ENCODE results near the gene MIP.
"Not testable (repeated sequence)": the region's sequence is repeated elsewhere in the genome, so short reads cannot be mapped to it uniquely, and the experiment has no call there.

Gene MIP

GRCh38 chr12:56450241-56450640 lies 4.2 kb downstream of the MIP start:
- in situ Hi-C loops (cut with HindIII; ENCODE audit: low pct_unique_long_range_greater_than_20kb, low sequenced_read_pairs): no loop called here
- DNase-seq (ENCODE audit: low read depth in 1 of 2, low spot score in 1 of 2): no peak
- TF ChIP-seq JUND (IDR thresholded peaks at IDR 0.05; ENCODE audit: low read depth): no peak

GRCh38 chr12:56449622-56449984 lies 4.9 kb downstream of the MIP start:
- in situ Hi-C loops (cut with HindIII; ENCODE audit: low pct_unique_long_range_greater_than_20kb, low sequenced_read_pairs): no loop called here
- TF ChIP-seq JUND (IDR thresholded peaks at IDR 0.05; ENCODE audit: low read depth): no peak
- no peak for DNase-seq (ENCODE audit: low read depth in 1 of 2, low spot score in 1 of 2)

GRCh38 chr12:56448860-56449621 lies 5.4 kb downstream of the MIP start, which contains the start of gene TIMELESS:
TSS of gene TIMELESS (minus strand) at chr12:56449426. CDS start at chr12:56434170, 15,256 bp downstream.
- DNase-seq (ENCODE audit: low read depth in 1 of 2, low spot score in 1 of 2): peak; percentile 94 to 96
- no peak for TF ChIP-seq JUND (IDR thresholded peaks at IDR 0.05; ENCODE audit: low read depth)
- in situ Hi-C loops (cut with HindIII; ENCODE audit: low pct_unique_long_range_greater_than_20kb, low sequenced_read_pairs): no loop called here

- in situ Hi-C loops (cut with HindIII; ENCODE audit: low pct_unique_long_range_greater_than_20kb, low sequenced_read_pairs): not testable (repeated sequence)
These were observed 11.2 kb downstream of the MIP start for GRCh38 chr12:56443208-56443607.

GRCh38 chr12:56437430-56438176 lies 16.9 kb downstream of the MIP start:
- in situ Hi-C loops (cut with HindIII; ENCODE audit: low pct_unique_long_range_greater_than_20kb, low sequenced_read_pairs): no loop called here
- no peak for DNase-seq (ENCODE audit: low read depth in 1 of 2, low spot score in 1 of 2)

More at GRCh38 chr12:56443208-56443607, 11.2 kb downstream of the MIP start:
- DNase-seq (ENCODE audit: low read depth in 1 of 2, low spot score in 1 of 2): peak in 1 of 2 experiments; percentile 53

GRCh38 chr12:56434828-56435227 lies 19.6 kb downstream of the MIP start:
- in situ Hi-C loops (cut with HindIII; ENCODE audit: low pct_unique_long_range_greater_than_20kb, low sequenced_read_pairs): no loop called here
- DNase-seq (ENCODE audit: low read depth in 1 of 2, low spot score in 1 of 2): no peak

More at GRCh38 chr12:56437430-56438176, 16.9 kb downstream of the MIP start:
- no peak for TF ChIP-seq JUND (IDR thresholded peaks at IDR 0.05; ENCODE audit: low read depth)

GRCh38 chr12:56431850-56432249 lies 22.6 kb downstream of the MIP start:
- no peak for TF ChIP-seq JUND (IDR thresholded peaks at IDR 0.05; ENCODE audit: low read depth)
- in situ Hi-C loops (cut with HindIII; ENCODE audit: low pct_unique_long_range_greater_than_20kb, low sequenced_read_pairs): no loop called here
- no peak for DNase-seq (ENCODE audit: low read depth in 1 of 2, low spot score in 1 of 2)

More at GRCh38 chr12:56434828-56435227, 19.6 kb downstream of the MIP start:
- TF ChIP-seq JUND (IDR thresholded peaks at IDR 0.05; ENCODE audit: low read depth): no peak

- in situ Hi-C loops (cut with HindIII; ENCODE audit: low pct_unique_long_range_greater_than_20kb, low sequenced_read_pairs): no loop called here
- DNase-seq (ENCODE audit: low read depth in 1 of 2, low spot score in 1 of 2): no peak
- TF ChIP-seq JUND (IDR thresholded peaks at IDR 0.05; ENCODE audit: low read depth): no peak
These were observed 23.2 kb downstream of the MIP start for GRCh38 chr12:56431288-56431687.

- in situ Hi-C loops (cut with HindIII; ENCODE audit: low pct_unique_long_range_greater_than_20kb, low sequenced_read_pairs): no loop called here
- TF ChIP-seq JUND (IDR thresholded peaks at IDR 0.05; ENCODE audit: low read depth): no peak
These were observed 28.5 kb downstream of the MIP start for GRCh38 chr12:56425940-56426438.

GRCh38 chr12:56425193-56425592 lies 29.3 kb downstream of the MIP start:
- TF ChIP-seq JUND (IDR thresholded peaks at IDR 0.05; ENCODE audit: low read depth): no peak
- no peak for DNase-seq (ENCODE audit: low read depth in 1 of 2, low spot score in 1 of 2)
- in situ Hi-C loops (cut with HindIII; ENCODE audit: low pct_unique_long_range_greater_than_20kb, low sequenced_read_pairs): no loop called here

More at GRCh38 chr12:56425940-56426438, 28.5 kb downstream of the MIP start:
- DNase-seq (ENCODE audit: low read depth in 1 of 2, low spot score in 1 of 2): no peak

- TF ChIP-seq JUND (IDR thresholded peaks at IDR 0.05; ENCODE audit: low read depth): no peak
- in situ Hi-C loops (cut with HindIII; ENCODE audit: low pct_unique_long_range_greater_than_20kb, low sequenced_read_pairs): no loop called here
- no peak for DNase-seq (ENCODE audit: low read depth in 1 of 2, low spot score in 1 of 2)
These were observed 34.0 kb downstream of the MIP start for GRCh38 chr12:56420411-56420810.

GRCh38 chr12:56417739-56418138 lies 36.7 kb downstream of the MIP start:
- no peak for TF ChIP-seq JUND (IDR thresholded peaks at IDR 0.05; ENCODE audit: low read depth)
- no peak for DNase-seq (ENCODE audit: low read depth in 1 of 2, low spot score in 1 of 2)
- in situ Hi-C loops (cut with HindIII; ENCODE audit: low pct_unique_long_range_greater_than_20kb, low sequenced_read_pairs): no loop called here

GRCh38 chr12:56414401-56414800 lies 40.1 kb downstream of the MIP start:
- no peak for TF ChIP-seq JUND (IDR thresholded peaks at IDR 0.05; ENCODE audit: low read depth)
- in situ Hi-C loops (cut with HindIII; ENCODE audit: low pct_unique_long_range_greater_than_20kb, low sequenced_read_pairs): no loop called here
- no peak for DNase-seq (ENCODE audit: low read depth in 1 of 2, low spot score in 1 of 2)

Measured in T47D (cell line).